Fibroblast of mammary gland (primary cell): ENCODE results near the gene UBASH3A.

Source experiments
- DNase-seq: peaks from one replicate; pipeline ENCODE4 v3.0.0-alpha.2; 2010; ENCODE audit warnings: low read depth
- H3K4me3 ChIP-seq: 2 replicates; pipeline ENCODE4 v1.5.1; 2011; ENCODE audit warnings: low read depth, mild to moderate bottlenecking, low read length, moderate library complexity; ENCODE audit not compliant: control insufficient read depth
- CTCF ChIP-seq: conservative IDR thresholded peaks from 2 replicates; pipeline ENCODE4 v1.5.1; 2011; ENCODE audit warnings: low read depth, low read length, inconsistent platforms; ENCODE audit not compliant: control insufficient read depth, insufficient read depth

The UBASH3A gene

GRCh38 chr21:42479582-42479981, 75.9 kb downstream of the UBASH3A start:
- DNase-seq, result no peak
- H3K4me3 ChIP-seq, result no peak overlapping the region
- TF ChIP-seq CTCF, result no peak

- no peak for DNase-seq
- no peak for TF ChIP-seq CTCF
Measured at GRCh38 chr21:42480736-42481135, 77.0 kb downstream of the UBASH3A start.

GRCh38 chr21:42481169-42481568, 77.5 kb downstream of the UBASH3A start:
- no peak for DNase-seq
- TF ChIP-seq CTCF, result no peak
- H3K4me3 ChIP-seq, result no peak overlapping the region

More at GRCh38 chr21:42480736-42481135, 77.0 kb downstream of the UBASH3A start:
- H3K4me3 ChIP-seq, result no peak overlapping the region

GRCh38 chr21:42484966-42485365, 81.3 kb downstream of the UBASH3A start:
- no peak for TF ChIP-seq CTCF
- H3K4me3 ChIP-seq, result no peak overlapping the region
- DNase-seq, result no peak

GRCh38 chr21:42486072-42486471, 82.4 kb downstream of the UBASH3A start:
- no peak for DNase-seq
- no peak for TF ChIP-seq CTCF
- no peak overlapping the region for H3K4me3 ChIP-seq

GRCh38 chr21:42486531-42486930, 82.8 kb downstream of the UBASH3A start:
- no peak overlapping the region for H3K4me3 ChIP-seq

More at GRCh38 chr21:42486531-42486930, 82.8 kb downstream of the UBASH3A start:
- TF ChIP-seq CTCF, result no peak
- DNase-seq, result no peak
